Liver (tissue), 3 donors: ENCODE results near the gene KHK.

Experiments
- ATF3 ChIP-seq: IDR thresholded peaks from 2 replicates; pipeline ENCODE4 v1.6.1; 2016; ENCODE audit warnings: antibody characterized with exemption
- CTCF ChIP-seq: fragments of 150-350 bp; IDR thresholded peaks from 2 replicates; pipeline ENCODE4 v1.5.1; 2017; ENCODE audit warnings: improper control_type of control experiment, low read depth, low read length; ENCODE audit not compliant: missing input control
- GABPA ChIP-seq, 2 donors: IDR thresholded peaks in 1 of 2; conservative IDR thresholded peaks in 1 of 2; 2 replicates each; pipeline ENCODE4 v1.6.1; 2016; ENCODE audit warnings: antibody characterized with exemption in 2 of 2, mild to moderate bottlenecking in 1 of 2, moderate library complexity in 1 of 2
- HNF4A ChIP-seq, 2 donors: conservative IDR thresholded peaks; 2 replicates each; pipeline ENCODE4 v1.6.1; 2016; ENCODE audit warnings: antibody characterized with exemption in 2 of 2, mild to moderate bottlenecking in 2 of 2
- MAX ChIP-seq: IDR thresholded peaks from 2 replicates; pipeline ENCODE4 v1.6.1; 2016; ENCODE audit warnings: antibody characterized with exemption
- NR2F2 ChIP-seq: IDR thresholded peaks from 2 replicates; pipeline ENCODE4 v1.6.1; 2016; ENCODE audit warnings: antibody characterized with exemption
- RAD21 ChIP-seq, 2 donors: IDR thresholded peaks; 2 replicates each; pipeline ENCODE4 v1.6.1; 2016; ENCODE audit warnings: antibody characterized with exemption in 2 of 2, mild to moderate bottlenecking in 2 of 2
- REST ChIP-seq: IDR thresholded peaks from 2 replicates; pipeline ENCODE4 v1.6.1; 2016; ENCODE audit warnings: antibody characterized with exemption, mild to moderate bottlenecking
- TAF1 ChIP-seq: conservative IDR thresholded peaks from 2 replicates; pipeline ENCODE4 v1.6.1; 2016; ENCODE audit warnings: antibody characterized with exemption, mild to moderate bottlenecking
- YY1 ChIP-seq: IDR thresholded peaks from 2 replicates; pipeline ENCODE4 v1.6.1; 2016; ENCODE audit warnings: antibody characterized with exemption, mild to moderate bottlenecking
- ZBTB33 ChIP-seq: IDR thresholded peaks from 2 replicates; pipeline ENCODE4 v1.6.1; 2016; ENCODE audit warnings: antibody characterized with exemption
- donor health status: healthy.
- donor health status: healthy.

- no peak for TF ChIP-seq REST
- TF ChIP-seq CTCF, result no peak
- TF ChIP-seq TAF1, result no peak
- TF ChIP-seq ATF3, result no peak
- no peak for TF ChIP-seq GABPA (IDR thresholded peaks at IDR 0.05 in 1 of 2, conservative IDR thresholded peaks at IDR 0.05 in 1 of 2)
- no peak for TF ChIP-seq HNF4A (conservative IDR thresholded peaks at IDR 0.05)
- no peak for TF ChIP-seq YY1
- TF ChIP-seq RAD21 (IDR thresholded peaks at IDR 0.05), result no peak
- TF ChIP-seq NR2F2, result no peak
- no peak for TF ChIP-seq ZBTB33
- no peak for TF ChIP-seq MAX
Measured at GRCh38 chr2:27096748-27097297, 10.3 kb downstream of the KHK start.
